B cell (primary cell): Measurements from ENCODE around the gene GYG2.

ENCODE experiments used
- EZH2 ChIP-seq: IDR thresholded peaks from 2 replicates; pipeline ENCODE4 v1.6.1; 2012; ENCODE audit warnings: borderline replicate concordance, low read depth, mild to moderate bottlenecking, moderate library complexity, low read length; ENCODE audit not compliant: insufficient read depth, poor library complexity, severe bottlenecking
- TF ChIP-seq, protein P1 (sequence below): fragments of 200-600 bp; IDR thresholded peaks from one replicate; pipeline ENCODE4 v1.8.0; 2022; ENCODE audit warnings: antibody characterized with exemption, mild to moderate bottlenecking

DNA sequence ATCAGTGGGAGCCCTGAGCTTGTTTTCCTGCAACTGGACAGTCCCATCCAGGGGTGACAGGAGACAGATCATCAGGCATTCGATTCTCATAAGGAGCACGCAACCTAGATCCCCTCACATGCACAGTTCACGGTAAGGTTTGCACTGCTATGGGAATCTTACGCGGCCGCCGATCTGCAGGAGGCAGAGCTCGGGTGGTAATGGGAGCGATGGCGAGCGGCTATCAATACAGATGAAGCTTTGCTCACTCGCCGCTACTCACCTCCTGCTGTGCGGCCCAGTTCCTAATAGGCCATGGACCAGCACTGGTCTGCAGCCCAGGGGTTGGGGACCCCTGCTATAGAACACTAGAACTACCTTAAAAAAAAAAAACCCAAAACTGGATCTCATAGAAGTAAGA lies 55.0 kb downstream of the GYG2 start:
- no peak for TF ChIP-seq EZH2
- TF ChIP-seq, protein P1, sequence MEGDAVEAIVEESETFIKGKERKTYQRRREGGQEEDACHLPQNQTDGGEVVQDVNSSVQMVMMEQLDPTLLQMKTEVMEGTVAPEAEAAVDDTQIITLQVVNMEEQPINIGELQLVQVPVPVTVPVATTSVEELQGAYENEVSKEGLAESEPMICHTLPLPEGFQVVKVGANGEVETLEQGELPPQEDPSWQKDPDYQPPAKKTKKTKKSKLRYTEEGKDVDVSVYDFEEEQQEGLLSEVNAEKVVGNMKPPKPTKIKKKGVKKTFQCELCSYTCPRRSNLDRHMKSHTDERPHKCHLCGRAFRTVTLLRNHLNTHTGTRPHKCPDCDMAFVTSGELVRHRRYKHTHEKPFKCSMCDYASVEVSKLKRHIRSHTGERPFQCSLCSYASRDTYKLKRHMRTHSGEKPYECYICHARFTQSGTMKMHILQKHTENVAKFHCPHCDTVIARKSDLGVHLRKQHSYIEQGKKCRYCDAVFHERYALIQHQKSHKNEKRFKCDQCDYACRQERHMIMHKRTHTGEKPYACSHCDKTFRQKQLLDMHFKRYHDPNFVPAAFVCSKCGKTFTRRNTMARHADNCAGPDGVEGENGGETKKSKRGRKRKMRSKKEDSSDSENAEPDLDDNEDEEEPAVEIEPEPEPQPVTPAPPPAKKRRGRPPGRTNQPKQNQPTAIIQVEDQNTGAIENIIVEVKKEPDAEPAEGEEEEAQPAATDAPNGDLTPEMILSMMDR: no peak
